GM12878 (cell line): Measurements from ENCODE around the gene BCL2L14. TPM values are rescaled to one million over a fixed set of nuclear protein-coding genes. Genes with fewer than 3 reads are reported as not detected.

Source experiments
- ATF2 ChIP-seq: IDR thresholded peaks from 2 replicates; pipeline ENCODE4 v1.6.1; 2012; ENCODE audit warnings: low read length, inconsistent platforms
- BRCA1 ChIP-seq: IDR thresholded peaks from 2 replicates; pipeline ENCODE4 v1.6.1; 2011; ENCODE audit warnings: low read depth, low read length, improper control_type of control experiment
- CBX5 ChIP-seq: sonication (generic); IDR thresholded peaks from 2 replicates; pipeline ENCODE4 v1.6.1; 2016; ENCODE audit warnings: low read depth, moderate library complexity, mild to moderate bottlenecking, inconsistent platforms
- CREB1 ChIP-seq: IDR thresholded peaks from 2 replicates; pipeline ENCODE4 v1.6.1; 2012; ENCODE audit warnings: low read depth, mild to moderate bottlenecking, inconsistent platforms
- GABPA ChIP-seq: IDR thresholded peaks from 2 replicates; pipeline ENCODE4 v1.6.1; 2014; ENCODE audit warnings: antibody characterized with exemption, low read depth, mild to moderate bottlenecking, inconsistent platforms
- JUND ChIP-seq: IDR thresholded peaks from 2 replicates; pipeline ENCODE4 v1.6.1; 2012; ENCODE audit warnings: low read depth, mild to moderate bottlenecking, low read length, improper control_type of control experiment, moderate library complexity
- NFXL1 ChIP-seq: fragments of 450-650 bp; IDR thresholded peaks from 2 replicates; pipeline ENCODE4 v1.6.1; 2017; ENCODE audit warnings: antibody characterized with exemption, mild to moderate bottlenecking, borderline replicate concordance
- SPI1 ChIP-seq: IDR thresholded peaks from 2 replicates; pipeline ENCODE4 v1.6.1; 2011; ENCODE audit warnings: low read depth, mild to moderate bottlenecking, low read length, moderate library complexity, borderline replicate concordance; ENCODE audit not compliant: insufficient read depth
- TAF1 ChIP-seq: IDR thresholded peaks from 2 replicates; pipeline ENCODE4 v1.6.1; 2011; ENCODE audit warnings: mild to moderate bottlenecking, low read depth, low read length, borderline replicate concordance
- TCF12 ChIP-seq: IDR thresholded peaks from 2 replicates; pipeline ENCODE4 v1.6.1; 2011; ENCODE audit warnings: low read depth, mild to moderate bottlenecking, low read length
- TCF7 ChIP-seq: IDR thresholded peaks from 2 replicates; pipeline ENCODE4 v1.6.1; 2014; ENCODE audit warnings: antibody characterized with exemption, borderline replicate concordance
- ZBTB33 ChIP-seq: fragments of 450-650 bp; IDR thresholded peaks from 2 replicates; pipeline ENCODE4 v1.6.1; 2017; ENCODE audit warnings: mild to moderate bottlenecking
- ZBTB4 ChIP-seq: fragments of 450-650 bp; formaldehyde crosslinking; IDR thresholded peaks from 2 replicates; pipeline ENCODE4 v1.4.0; 2022; ENCODE audit warnings: mild to moderate bottlenecking, moderate library complexity
- polyA plus RNA-seq, 11 experiments: library from polyadenylated mRNA; depleted of rRNA in 4 of 11; unstranded in 6 of 11; stranded (reverse) in 5 of 11; fragments of >200 nt; fragmentation: Nextera tagmentation in 4 of 11; fragmentation: Illumina TruSeq in 1 of 11; extraction: Ambion mirVana in 4 of 11; extraction: Trizol in 1 of 11; gene quantifications; 1 replicate in 1 of 11; 2 replicates in 10 of 11; pipeline versions ENCODE4 v1.2.1 to v1.2.3, GENCODE V29; 2011 to 2016; ENCODE audit warnings: inconsistent platforms in 2 of 11, missing spikeins in 2 of 11, low read depth in 1 of 11
- total RNA-seq, 4 experiments: library from RNA; depleted of rRNA in 3 of 4; stranded (reverse); fragments of >200 nt in 3 of 4; fragmentation: Illumina TruSeq in 1 of 4; extraction: Trizol in 1 of 4; gene quantifications; 2 replicates each; pipeline versions ENCODE4 v1.2.1 to v1.2.3, GENCODE V29; 2013 to 2021
- TF ChIP-seq, protein P1 (sequence below): IDR thresholded peaks from 2 replicates; pipeline ENCODE4 v1.6.1; 2011; ENCODE audit warnings: borderline replicate concordance, low read depth, mild to moderate bottlenecking, moderate library complexity, low read length; ENCODE audit not compliant: insufficient read depth, poor library complexity, severe bottlenecking
- TF ChIP-seq, protein P2 (sequence below): IDR thresholded peaks from 2 replicates; pipeline ENCODE4 v1.6.1; 2011; ENCODE audit warnings: low read depth, mild to moderate bottlenecking, low read length, moderate library complexity, borderline replicate concordance; ENCODE audit errors: extremely low read depth

Gene BCL2L14
- total and polyA plus RNA-seq, 10 of the 15 experiments (the other 5 are each of a cell fraction or from before 2014, with no cell fraction given): 0.59 to 2.5 (median 0.90) TPM

DNA sequence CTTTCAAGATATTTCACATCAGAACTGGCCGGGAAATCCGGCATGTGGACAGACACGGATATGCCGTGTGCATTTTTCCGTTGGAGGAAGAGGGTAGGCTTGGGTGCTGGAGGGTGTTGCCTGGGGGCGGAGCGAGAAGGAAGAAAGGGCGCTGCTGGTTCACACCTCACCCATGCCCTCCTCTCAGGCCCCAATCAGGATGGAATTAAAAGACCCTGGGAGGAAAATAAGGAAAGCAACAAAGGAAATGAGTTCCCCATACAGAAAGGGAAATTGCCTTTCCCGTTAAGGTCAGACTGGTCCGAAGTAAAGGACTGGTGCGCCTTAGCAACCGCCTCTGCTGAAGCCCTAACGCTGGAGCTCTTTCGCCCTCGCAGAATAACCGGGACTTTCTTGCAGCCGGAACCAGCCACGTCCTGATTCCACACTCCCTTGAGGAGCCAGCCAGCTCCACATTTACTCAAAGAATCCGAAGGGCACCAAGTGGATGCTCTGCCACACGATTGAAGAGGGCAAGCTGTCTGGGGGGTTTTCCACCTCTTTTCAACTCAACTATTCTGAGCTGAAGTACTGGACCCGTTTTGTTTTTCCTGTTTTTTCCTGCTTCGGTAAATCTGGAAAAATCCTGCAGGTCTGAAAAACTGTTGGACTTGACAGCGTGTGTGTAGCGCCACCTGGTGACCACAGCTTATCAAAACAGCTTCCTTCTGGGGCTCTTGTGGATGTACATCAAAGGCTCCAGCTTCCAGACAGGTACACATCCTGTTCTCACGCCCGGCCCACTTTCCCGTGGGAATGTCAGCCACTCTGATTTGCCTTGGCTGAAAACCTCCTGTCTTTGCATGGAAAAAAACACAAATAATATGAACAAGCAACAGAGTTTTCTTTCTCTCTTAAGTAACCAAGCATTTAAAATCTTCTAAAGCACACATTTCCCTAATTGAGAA is 37.6 kb upstream of the BCL2L14 start (continued):
- TF ChIP-seq ZBTB4 (CRISPR knock-in tag): no peak
- TF ChIP-seq CREB1: no peak
- no peak for TF ChIP-seq JUND
- TF ChIP-seq TCF7: peak; percentile 77
- no peak for TF ChIP-seq CBX5
- TF ChIP-seq NFXL1: no peak
- TF ChIP-seq TCF12: 0 out of 2 replicates have a peak, but pooled peaks have one; percentile 17
- TF ChIP-seq ATF2: no peak
- no peak for TF ChIP-seq TAF1
- TF ChIP-seq, protein P1, sequence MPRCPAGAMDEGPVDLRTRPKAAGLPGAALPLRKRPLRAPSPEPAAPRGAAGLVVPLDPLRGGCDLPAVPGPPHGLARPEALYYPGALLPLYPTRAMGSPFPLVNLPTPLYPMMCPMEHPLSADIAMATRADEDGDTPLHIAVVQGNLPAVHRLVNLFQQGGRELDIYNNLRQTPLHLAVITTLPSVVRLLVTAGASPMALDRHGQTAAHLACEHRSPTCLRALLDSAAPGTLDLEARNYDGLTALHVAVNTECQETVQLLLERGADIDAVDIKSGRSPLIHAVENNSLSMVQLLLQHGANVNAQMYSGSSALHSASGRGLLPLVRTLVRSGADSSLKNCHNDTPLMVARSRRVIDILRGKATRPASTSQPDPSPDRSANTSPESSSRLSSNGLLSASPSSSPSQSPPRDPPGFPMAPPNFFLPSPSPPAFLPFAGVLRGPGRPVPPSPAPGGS: no peak
- TF ChIP-seq BRCA1: no peak
- no peak for TF ChIP-seq GABPA
- TF ChIP-seq ZBTB33: 0 out of 2 replicates have a peak, but pooled peaks have one; percentile 11
- TF ChIP-seq SPI1: 0 out of 2 replicates have a peak, but pooled peaks have one; percentile 1
- TF ChIP-seq, protein P2, sequence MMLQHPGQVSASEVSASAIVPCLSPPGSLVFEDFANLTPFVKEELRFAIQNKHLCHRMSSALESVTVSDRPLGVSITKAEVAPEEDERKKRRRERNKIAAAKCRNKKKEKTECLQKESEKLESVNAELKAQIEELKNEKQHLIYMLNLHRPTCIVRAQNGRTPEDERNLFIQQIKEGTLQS: no peak
